ENCODE results near the gene MYO3B.
"Not testable (repeated sequence)": the region's sequence is repeated elsewhere in the genome, so short reads cannot be mapped to it uniquely, and the experiment has no call there.

Gene MYO3B

GRCh38 chr2:170509452-170510193 is 331.7 kb downstream of the MYO3B start:
- no peak for DNase-seq (ENCODE audit: low read depth)

- DNase-seq (ENCODE audit: low read depth), result no peak
These were observed 334.3 kb downstream of the MYO3B start for GRCh38 chr2:170512266-170512665.

GRCh38 chr2:170514140-170514539 is 336.2 kb downstream of the MYO3B start:
- no peak for DNase-seq (ENCODE audit: low read depth)

- no peak for DNase-seq (ENCODE audit: low read depth)
These were observed 339.6 kb downstream of the MYO3B start for GRCh38 chr2:170517538-170517937.

GRCh38 chr2:170518911-170519310 is 341.0 kb downstream of the MYO3B start:
- no peak for DNase-seq (ENCODE audit: low read depth)

GRCh38 chr2:170521299-170521698 is 343.4 kb downstream of the MYO3B start:
- no peak for DNase-seq (ENCODE audit: low read depth)

- no peak for DNase-seq (ENCODE audit: low read depth)
These were observed 345.6 kb downstream of the MYO3B start for GRCh38 chr2:170523506-170523905.

GRCh38 chr2:170524828-170525565 is 347.1 kb downstream of the MYO3B start:
- DNase-seq (ENCODE audit: low read depth), result no peak

GRCh38 chr2:170525566-170525900 is 347.6 kb downstream of the MYO3B start:
- no peak for DNase-seq (ENCODE audit: low read depth)

GRCh38 chr2:170530284-170530745 is 352.4 kb downstream of the MYO3B start:
- DNase-seq (ENCODE audit: low read depth), result no peak

GRCh38 chr2:170530803-170531564 is 353.0 kb downstream of the MYO3B start:
- no peak for DNase-seq (ENCODE audit: low read depth)

- no peak for DNase-seq (ENCODE audit: low read depth)
These were observed 353.9 kb downstream of the MYO3B start for GRCh38 chr2:170531876-170532275.

- no peak for DNase-seq (ENCODE audit: low read depth)
These were observed 355.2 kb downstream of the MYO3B start for GRCh38 chr2:170533156-170533555.

- no peak for DNase-seq (ENCODE audit: low read depth)
These were observed 357.6 kb downstream of the MYO3B start for GRCh38 chr2:170535552-170535951.

GRCh38 chr2:170544817-170545216 is 366.9 kb downstream of the MYO3B start:
- no peak for DNase-seq (ENCODE audit: low read depth)

GRCh38 chr2:170548304-170548703 is 370.4 kb downstream of the MYO3B start:
- no peak for DNase-seq (ENCODE audit: low read depth)

GRCh38 chr2:170550501-170550900 is 372.6 kb downstream of the MYO3B start:
- DNase-seq (ENCODE audit: low read depth), result no peak

- DNase-seq (ENCODE audit: low read depth), result not testable (repeated sequence)
These were observed 374.0 kb downstream of the MYO3B start for GRCh38 chr2:170551899-170552298.

GRCh38 chr2:170553748-170554147 is 375.8 kb downstream of the MYO3B start:
- no peak for DNase-seq (ENCODE audit: low read depth)

GRCh38 chr2:170554278-170554955 is 376.5 kb downstream of the MYO3B start:
- DNase-seq (ENCODE audit: low read depth), result no peak

GRCh38 chr2:170562928-170563327 is 385.0 kb downstream of the MYO3B start:
- DNase-seq (ENCODE audit: low read depth), result no peak

GRCh38 chr2:170563401-170563800 is 385.5 kb downstream of the MYO3B start:
- no peak for DNase-seq (ENCODE audit: low read depth)
